ENCODE data around the gene PARK7.
A peak's percentile ranks its signal among the peaks of the same experiment; 100 is the strongest.
"Not testable (repeated sequence)": the region's sequence is repeated elsewhere in the genome, so short reads cannot be mapped to it uniquely, and the experiment has no call there.

PARK7 gene

GRCh38 chr1:7961216-7962013, at the start of gene PARK7:
PARK7 (plus strand) TSS chr1:7961711; CDS start chr1:7962786, 1,075 bp downstream.
- peak; percentile 100 for DNase-seq

- DNase-seq, result peak; percentile 7
Observed at GRCh38 chr1:7912145-7912544, 49.4 kb upstream of the PARK7 start.

- peak; percentile 27 for DNase-seq
Observed at GRCh38 chr1:7912743-7913557, 48.6 kb upstream of the PARK7 start.

GRCh38 chr1:7915826-7916500, 45.5 kb upstream of the PARK7 start:
- DNase-seq, result peak; percentile 51

GRCh38 chr1:7916501-7916830, 45.0 kb upstream of the PARK7 start:
- DNase-seq, result no peak

- not testable (repeated sequence) for DNase-seq
Observed at GRCh38 chr1:7917971-7918370, 43.5 kb upstream of the PARK7 start.

GRCh38 chr1:7919880-7920279, 41.6 kb upstream of the PARK7 start:
- no peak for DNase-seq

GRCh38 chr1:7921796-7922195, 39.7 kb upstream of the PARK7 start:
- no peak for DNase-seq

- no peak for DNase-seq
Observed at GRCh38 chr1:7922301-7922700, 39.2 kb upstream of the PARK7 start.

- DNase-seq, result not testable (repeated sequence)
Observed at GRCh38 chr1:7927061-7927460, 34.5 kb upstream of the PARK7 start.

GRCh38 chr1:7928247-7928646, 33.3 kb upstream of the PARK7 start:
- no peak for DNase-seq

GRCh38 chr1:7929637-7930036, 31.9 kb upstream of the PARK7 start:
- DNase-seq, result no peak

GRCh38 chr1:7930645-7931445, 30.7 kb upstream of the PARK7 start:
- DNase-seq, result peak; percentile 40

- no peak for DNase-seq
Observed at GRCh38 chr1:7931446-7931812, 30.1 kb upstream of the PARK7 start.

GRCh38 chr1:7932524-7933138, 28.9 kb upstream of the PARK7 start:
- DNase-seq, result no peak

GRCh38 chr1:7938070-7938469, 23.4 kb upstream of the PARK7 start:
- DNase-seq, result no peak

GRCh38 chr1:7940034-7940433, 21.5 kb upstream of the PARK7 start:
- no peak for DNase-seq

GRCh38 chr1:7940745-7941436, 20.6 kb upstream of the PARK7 start, which contains the start of gene TNFRSF9:
TNFRSF9 (minus strand) TSS chr1:7940839; CDS start chr1:7939994, 845 bp downstream.
- peak; percentile 87 for DNase-seq

- no peak for DNase-seq
Observed at GRCh38 chr1:7941437-7941793, 20.1 kb upstream of the PARK7 start.

- peak; percentile 51 for DNase-seq
Observed at GRCh38 chr1:7942214-7942921, 19.1 kb upstream of the PARK7 start.

- no peak for DNase-seq
Observed at GRCh38 chr1:7943251-7943650, 18.3 kb upstream of the PARK7 start.

Data from activated naive CD4-positive, alpha-beta T cell treated with Interleukin-2 at 50 U/mL for 16 hours (primary cell).